Keratinocyte (primary cell): ENCODE results near the gene ENO2. TPM values are rescaled to one million over a fixed set of nuclear protein-coding genes. Genes with fewer than 3 reads are reported as not detected.
"Not testable (repeated sequence)": the region's sequence is repeated elsewhere in the genome, so short reads cannot be mapped to it uniquely, and the experiment has no call there.

Experiments
- DNase-seq: peaks from one replicate; pipeline ENCODE4 v3.0.0-alpha.2; 2011; ENCODE audit warnings: low read depth, missing footprints, low spot score
- FAIRE-seq: peaks from 2 replicates; lab custom pipeline; 2011; peaks lifted over from hg19 to GRCh38; lab: Jason Lieb, UNC
- H2AFZ ChIP-seq: 2 replicates; pipeline ENCODE4 v1.6.0; 2012; ENCODE audit warnings: low read length, control low read depth, inconsistent platforms; ENCODE audit not compliant: control insufficient read depth
- H3K27ac ChIP-seq: 2 replicates; pipeline ENCODE4 v1.5.1; 2011; ENCODE audit warnings: low read length; ENCODE audit not compliant: control insufficient read depth, insufficient read depth
- H3K27me3 ChIP-seq: 3 replicates; pipeline ENCODE4 v1.6.0; 2011; ENCODE audit warnings: low read length; ENCODE audit not compliant: control insufficient read depth, insufficient read depth; ENCODE audit errors: extremely low read depth
- H3K36me3 ChIP-seq, 2 experiments: 2 replicates in 1 of 2; 3 replicates in 1 of 2; pipeline ENCODE4 v1.5.1; 2011; ENCODE audit warnings: low read length in 2 of 2, mild to moderate bottlenecking in 1 of 2; ENCODE audit not compliant: control insufficient read depth in 2 of 2, insufficient read depth in 2 of 2; ENCODE audit errors: extremely low read depth in 1 of 2
- H3K4me1 ChIP-seq: 3 replicates; pipeline ENCODE4 v1.5.1; 2011; ENCODE audit warnings: low read length; ENCODE audit not compliant: control insufficient read depth, insufficient read depth; ENCODE audit errors: extremely low read depth
- H3K4me2 ChIP-seq: 3 replicates; pipeline ENCODE4 v1.6.0; 2011; ENCODE audit warnings: low read depth, low read length; ENCODE audit not compliant: control insufficient read depth, insufficient read depth; ENCODE audit errors: extremely low read depth
- H3K4me3 ChIP-seq, 3 experiments: fragments of 200-600 bp in 1 of 3; sonication (generic) in 1 of 3; 2 replicates in 2 of 3; 3 replicates in 1 of 3; pipeline ENCODE4 v1.5.1; 2011 to 2016; ENCODE audit warnings: low read length in 3 of 3, mild to moderate bottlenecking in 3 of 3, control low read depth in 2 of 3, inconsistent platforms in 1 of 3, low read depth in 1 of 3, mixed read lengths in 1 of 3, mixed run types in 1 of 3, moderate library complexity in 1 of 3; ENCODE audit not compliant: control insufficient read depth in 2 of 3, insufficient read depth in 2 of 3; ENCODE audit errors: extremely low read depth in 1 of 3
- H3K79me2 ChIP-seq: 2 replicates; pipeline ENCODE4 v1.6.0; 2012; ENCODE audit warnings: low read length; ENCODE audit not compliant: control insufficient read depth, insufficient read depth
- H3K9ac ChIP-seq: 3 replicates; pipeline ENCODE4 v1.6.0; 2011; ENCODE audit warnings: low read length; ENCODE audit not compliant: control insufficient read depth, insufficient read depth; ENCODE audit errors: extremely low read depth
- H3K9me1 ChIP-seq: 3 replicates; pipeline ENCODE4 v1.6.0; 2011; ENCODE audit warnings: low read length; ENCODE audit not compliant: control insufficient read depth, insufficient read depth; ENCODE audit errors: extremely low read depth
- H3K9me3 ChIP-seq: 2 replicates; pipeline ENCODE4 v1.5.1; 2012; ENCODE audit warnings: low read depth, low read length; ENCODE audit not compliant: control insufficient read depth
- H4K20me1 ChIP-seq: 3 replicates; pipeline ENCODE4 v1.6.0; 2011; ENCODE audit warnings: low read length; ENCODE audit not compliant: control insufficient read depth, insufficient read depth; ENCODE audit errors: extremely low read depth
- CTCF ChIP-seq, 3 experiments: IDR thresholded peaks in 1 of 3; conservative IDR thresholded peaks in 1 of 3; optimal IDR thresholded peaks in 1 of 3; 2 replicates in 2 of 3; 3 replicates in 1 of 3; pipeline versions ENCODE3 to v1.5.1; 2011; ENCODE audit warnings: low read length in 3 of 3, mild to moderate bottlenecking in 3 of 3, moderate library complexity in 2 of 3, control low read depth in 1 of 3, inconsistent platforms in 1 of 3; ENCODE audit not compliant: insufficient read depth in 2 of 3; ENCODE audit errors: extremely low read depth in 1 of 3
- EZH2 ChIP-seq: IDR thresholded peaks from one replicate; pipeline ENCODE4 v1.6.1; 2012; ENCODE audit warnings: inconsistent platforms, mild to moderate bottlenecking, low read length, moderate library complexity
- dilution Hi-C: fragments of 300-500 bp; cut with MboI; formaldehyde crosslinking; loops from one replicate; pipeline ENCODE4 v1.7.0; 2020; ENCODE audit warnings: low sequenced_read_pairs; ENCODE audit not compliant: extremely low pct_ligation_motif_present
- polyA plus RNA-seq, 5 experiments: library from polyadenylated mRNA; depleted of rRNA in 3 of 5; stranded (reverse) in 3 of 5; stranded (forward) in 1 of 5; unstranded in 1 of 5; fragments of >200 nt; gene quantifications; 1 replicate in 1 of 5; 2 replicates in 3 of 5; 3 replicates in 1 of 5; pipeline versions ENCODE4 v1.2.1 to v1.2.3, GENCODE V29; 2011 to 2012; ENCODE audit warnings: missing spikeins in 2 of 5, low read depth in 1 of 5, low replicate concordance in 1 of 5

Gene ENO2
- polyA plus RNA-seq, 1 donor (not counting 4 experiments of a cell fraction or from before 2014, with no cell fraction given) = 1.7 TPM

- H3K4me2 ChIP-seq = no peak overlapping the region
- H4K20me1 ChIP-seq = no peaks in the 10 kb centered on the region
- no peak overlapping the region for H3K27ac ChIP-seq
- peaks cover 10% of the 10 kb centered on the region for H3K4me1 ChIP-seq
- H3K27me3 ChIP-seq = no peaks in the 10 kb centered on the region
- no peak for DNase-seq
- TF ChIP-seq CTCF (optimal IDR thresholded peaks at IDR 0.05 in 1 of 3, IDR thresholded peaks at IDR 0.05 in 1 of 3, conservative IDR thresholded peaks at IDR 0.05 in 1 of 3; ENCODE audit: extremely low read depth in 1 of 3, insufficient read depth in 2 of 3, low read length in 3 of 3) (no peak), EZH2 (no peak)
- no peaks in the 10 kb centered on the region for H3K79me2 ChIP-seq
- no peaks in the 10 kb centered on the region for H3K9me3 ChIP-seq
- dilution Hi-C loops = no loop called here
- H3K9ac ChIP-seq = no peak overlapping the region
- H3K4me3 ChIP-seq = no peak overlapping the region
- no peak overlapping the region for H2AFZ ChIP-seq
- FAIRE-seq = no peak
- H3K9me1 ChIP-seq = no peaks in the 10 kb centered on the region
- no peaks in the 10 kb centered on the region for H3K36me3 ChIP-seq
Measured at GRCh38 chr12:6887460-6887859, 26.9 kb upstream of the ENO2 start.

- no peak for FAIRE-seq
- H3K9me3 ChIP-seq = no peaks in the 10 kb centered on the region
- dilution Hi-C loops = no loop called here
- TF ChIP-seq CTCF (optimal IDR thresholded peaks at IDR 0.05 in 1 of 3, IDR thresholded peaks at IDR 0.05 in 1 of 3, conservative IDR thresholded peaks at IDR 0.05 in 1 of 3; ENCODE audit: extremely low read depth in 1 of 3, insufficient read depth in 2 of 3, low read length in 3 of 3) = no peak
- no peak for TF ChIP-seq EZH2
- H3K36me3 ChIP-seq = no peaks in the 10 kb centered on the region
- H3K9me1 ChIP-seq = no peaks in the 10 kb centered on the region
- no peaks in the 10 kb centered on the region for H3K79me2 ChIP-seq
- no peak overlapping the region for H3K4me3 ChIP-seq
- DNase-seq = no peak
- H2AFZ ChIP-seq = no peak overlapping the region
- no peak overlapping the region for H3K27ac ChIP-seq
- peaks cover 10% of the 10 kb centered on the region for H3K4me1 ChIP-seq
- no peaks in the 10 kb centered on the region for H3K27me3 ChIP-seq
- no peak overlapping the region for H3K9ac ChIP-seq
- no peak overlapping the region for H3K4me2 ChIP-seq
- H4K20me1 ChIP-seq = no peaks in the 10 kb centered on the region
Measured at GRCh38 chr12:6888360-6888759, 26.0 kb upstream of the ENO2 start.

- H3K79me2 ChIP-seq, H3K4me3 ChIP-seq, DNase-seq, H3K27ac ChIP-seq, dilution Hi-C loops, H3K9me3 ChIP-seq, H4K20me1 ChIP-seq, H3K9me1 ChIP-seq, H3K9ac ChIP-seq, FAIRE-seq, H3K27me3 ChIP-seq, H3K4me2 ChIP-seq, H3K36me3 ChIP-seq, H2AFZ ChIP-seq: not testable (repeated sequence)
- peaks cover 10% of the 10 kb centered on the region for H3K4me1 ChIP-seq
Measured at GRCh38 chr12:6888794-6889193, 25.6 kb upstream of the ENO2 start.

- H3K9me1 ChIP-seq, DNase-seq, H3K79me2 ChIP-seq, H3K9me3 ChIP-seq, H3K4me3 ChIP-seq, H2AFZ ChIP-seq, H3K27me3 ChIP-seq, H4K20me1 ChIP-seq, H3K4me2 ChIP-seq, dilution Hi-C loops, FAIRE-seq, H3K9ac ChIP-seq, H3K36me3 ChIP-seq: not testable (repeated sequence)
- Histone ChIP-seq H3K4me1 (peaks cover 10% of the 10 kb centered on the region), H3K27ac (peak overlapping the region; percentile 42)
Measured at GRCh38 chr12:6889775-6890573, 24.4 kb upstream of the ENO2 start.
